Smooth muscle cell of the coronary artery (primary cell): ENCODE data around the gene MED27. TPM values are rescaled to one million over a fixed set of nuclear protein-coding genes. Genes with fewer than 3 reads are reported as not detected.

Source experiments
- total RNA-seq: library from RNA; depleted of rRNA; stranded (reverse); fragments of >200 nt; gene quantifications from 2 replicates; pipeline ENCODE4 v1.2.3, GENCODE V29; 2014; ENCODE audit warnings: low replicate concordance

MED27 gene
- 8.0 and 17.3 TPM in 2 replicates for total RNA-seq

DNA sequence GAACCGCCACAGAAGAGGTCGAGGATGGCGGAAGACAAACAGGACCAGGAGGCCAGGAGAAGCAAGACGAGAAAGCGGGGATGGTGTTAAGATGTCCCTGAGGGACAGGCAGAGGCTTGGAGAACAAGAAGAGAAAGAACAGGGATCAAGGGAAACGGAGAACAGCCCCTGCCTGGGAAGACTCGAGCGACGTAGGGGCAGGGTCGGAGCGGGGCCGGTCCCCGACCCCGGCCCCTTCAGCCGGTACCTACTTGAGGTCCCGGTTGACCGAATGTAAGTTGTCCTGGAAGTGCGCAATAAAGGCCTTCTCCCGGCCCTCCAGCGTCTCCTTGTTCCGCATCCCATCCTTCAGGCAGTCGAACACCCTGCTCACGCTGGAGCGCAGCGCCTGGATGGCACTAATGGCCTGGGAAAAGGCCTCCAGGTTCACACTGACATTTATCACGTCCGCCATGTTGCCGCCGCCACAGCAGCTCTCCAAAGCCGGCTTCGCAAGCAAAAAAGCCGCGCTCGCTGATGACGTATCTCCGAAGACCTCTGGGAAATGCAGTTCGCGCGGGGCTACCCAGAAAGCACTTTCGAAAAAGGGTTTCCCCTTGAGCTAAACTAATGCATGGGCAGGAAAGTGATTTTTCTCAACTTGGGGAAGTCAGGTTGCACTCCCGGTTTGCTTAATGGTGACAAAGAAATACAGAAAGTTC, at the start of gene MED27:
MED27 (minus strand) TSS at position 477 of the 701 bp plus-strand sequence; CDS start at position 454, 23 bp downstream.

Other genes with a start within 250 kb of the MED27 start
- 1.5 and 2.1 TPM in 2 replicates for gene NTNG2, start 82.2 kb upstream of the MED27 start, total RNA-seq